ENCODE data around the gene HAVCR2. TPM values are rescaled to one million over a fixed set of nuclear protein-coding genes. Genes with fewer than 3 reads are reported as not detected.

Gene HAVCR2
- 10 to 100 TPM; 11.7 to 84.9 (median 17.1) TPM for total RNA-seq

DNA sequence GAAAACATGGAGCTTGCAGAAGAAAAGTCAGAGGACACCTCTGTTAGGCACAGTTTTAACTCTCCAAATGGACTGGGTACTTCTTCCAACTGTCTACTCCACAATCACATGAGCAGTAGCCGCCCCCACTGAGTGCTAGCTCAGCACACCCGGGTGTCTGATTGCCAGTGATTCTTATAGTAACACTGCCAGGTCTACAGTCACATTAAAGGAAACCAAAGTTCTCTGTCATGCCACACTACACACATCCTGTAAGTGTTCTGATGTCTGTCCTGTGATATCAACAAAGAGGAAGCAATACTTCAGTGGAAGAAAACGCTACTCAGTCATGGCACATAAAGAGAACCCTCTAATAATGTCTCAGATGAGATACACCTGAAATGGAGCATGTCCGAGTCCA lies at the start of gene HAVCR2:
Gene HAVCR2 (minus strand): TSS at position 69 of the 400 bp plus-strand sequence. CDS start 61 bp downstream, at position 8.
- ATAC-seq (ENCODE audit: low FRiP score): no peak
- TF ChIP-seq CTCF (IDR thresholded peaks at IDR 0.05): no peak
- DNase-seq (ENCODE audit: low spot score): no peak

GRCh38 chr5:157157293-157157891 lies 48.5 kb upstream of the HAVCR2 start:
- ATAC-seq (ENCODE audit: low FRiP score): no peak
- no peak for DNase-seq (ENCODE audit: low spot score)
- TF ChIP-seq CTCF (IDR thresholded peaks at IDR 0.05): no peak

DNA sequence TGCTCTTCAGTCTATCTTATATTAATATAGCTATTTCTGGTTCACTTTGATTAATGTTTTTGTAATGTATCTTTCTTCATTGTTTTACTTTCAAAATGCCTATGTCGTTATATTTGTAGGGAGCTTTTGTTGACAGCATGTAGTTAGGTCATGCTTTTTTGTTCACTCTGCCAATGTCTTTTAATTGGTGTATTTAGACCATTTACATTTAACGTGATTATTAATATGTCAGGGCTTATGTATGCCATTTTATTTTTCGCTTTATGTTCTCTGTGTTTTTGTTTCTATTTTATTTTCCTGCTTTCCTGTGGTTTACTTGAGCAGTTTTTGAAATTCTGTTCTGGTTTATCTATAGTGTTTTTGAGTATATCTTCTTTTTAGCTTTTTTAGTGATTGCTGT lies 46.5 kb upstream of the HAVCR2 start:
- TF ChIP-seq CTCF (IDR thresholded peaks at IDR 0.05): no peak
- ATAC-seq (ENCODE audit: low FRiP score) (no peak), DNase-seq (ENCODE audit: low spot score) (no peak)

DNA sequence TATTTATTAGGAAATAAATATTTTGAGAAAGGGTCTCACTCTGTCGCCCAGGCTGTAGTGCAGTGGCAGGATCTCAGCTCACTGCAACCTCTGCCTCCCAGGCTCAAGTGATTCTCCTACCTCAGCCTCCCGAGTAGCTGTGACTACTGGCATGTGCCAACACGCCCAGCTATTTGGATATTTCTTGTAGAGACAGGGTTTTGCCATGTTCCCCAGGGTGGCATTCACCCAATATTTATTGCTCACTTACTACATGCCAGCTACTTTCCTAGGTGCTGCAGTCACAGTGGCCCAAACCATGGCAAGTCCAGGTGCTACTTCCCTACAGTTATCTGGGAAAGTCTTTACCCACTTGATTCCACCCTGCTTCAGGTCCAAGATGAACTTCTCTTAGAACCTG lies 42.2 kb upstream of the HAVCR2 start:
- TF ChIP-seq CTCF (IDR thresholded peaks at IDR 0.05): no peak
- ATAC-seq (ENCODE audit: low FRiP score) (no peak), DNase-seq (ENCODE audit: low spot score) (no peak)

- ATAC-seq (ENCODE audit: low FRiP score) (peak; percentile 44), DNase-seq (ENCODE audit: low spot score) (peak; percentile 71)
These were observed 40.1 kb upstream of the HAVCR2 start for GRCh38 chr5:157148734-157149615.

GRCh38 chr5:157143127-157143971 lies 34.5 kb upstream of the HAVCR2 start:
- no peak for TF ChIP-seq CTCF (IDR thresholded peaks at IDR 0.05)
- ATAC-seq (ENCODE audit: low FRiP score) (peak; percentile 74), DNase-seq (ENCODE audit: low spot score) (no peak)

More at GRCh38 chr5:157148734-157149615, 40.1 kb upstream of the HAVCR2 start:
- TF ChIP-seq CTCF (IDR thresholded peaks at IDR 0.05): peak in 1 of 3 donors; percentile 48

Data from omental fat pad (tissue), 4 donors.